ENCODE measurements around the gene DPF3.
A peak's percentile ranks its signal among the peaks of the same experiment; 100 is the strongest.

DPF3 gene

DNA sequence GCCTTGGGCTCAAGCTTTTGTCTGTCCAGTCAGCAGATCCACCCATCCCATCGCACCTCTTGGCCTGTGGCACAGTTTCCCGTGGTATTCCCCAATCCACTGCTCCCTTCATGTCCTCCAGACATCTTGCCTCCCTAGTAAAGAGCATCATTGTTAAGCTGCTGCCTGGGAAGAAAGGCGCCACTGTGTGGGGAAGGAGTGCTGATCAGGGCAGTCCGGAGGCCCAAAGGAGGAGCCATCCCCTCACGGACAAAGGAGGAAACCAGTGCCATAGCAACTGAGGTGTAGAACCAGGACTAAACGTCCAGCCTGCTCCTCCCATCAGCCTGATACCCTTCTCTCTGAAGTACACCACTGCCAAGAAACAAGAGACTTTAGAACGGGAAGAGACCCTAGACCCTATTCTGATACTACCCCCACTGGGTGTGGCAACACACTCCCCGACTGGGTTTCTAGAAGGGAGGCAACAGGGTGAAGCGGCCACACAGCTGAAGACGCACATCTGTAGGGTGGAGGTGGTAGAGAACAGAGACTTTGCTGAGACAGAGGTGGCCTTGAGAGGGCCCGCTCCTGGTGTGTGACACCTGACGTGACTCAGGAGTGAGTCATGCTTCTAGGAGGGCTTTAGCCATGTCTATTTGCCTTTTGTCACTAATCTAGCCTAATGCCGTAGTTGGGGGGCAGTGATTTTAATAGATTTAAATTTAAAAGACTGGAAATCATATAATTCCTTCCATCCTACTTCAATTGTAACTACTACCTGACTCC, 185.0 kb downstream of the DPF3 start:
- H2BK15ac ChIP-seq (ENCODE audit: low read length), result no peak overlapping the region
- H3K9me3 ChIP-seq (replicated peaks in 1 of 2; ENCODE audit: control insufficient read depth in 2 of 2, insufficient read depth in 1 of 2, low read depth in 1 of 2, low read length in 2 of 2), result no peaks in the 10 kb centered on the region
- WGBS, 2 donors (ENCODE audit: extremely low coverage in 2 of 2, insufficient read length in 2 of 2, insufficient replicate concordance in 1 of 2), result no CpG with 5 or more reads among the region's 13 CpGs
- no peak overlapping the region for H2AK5ac ChIP-seq (ENCODE audit: low read depth, low read length)
- no peak overlapping the region for H3K4me2 ChIP-seq (ENCODE audit: insufficient read depth, low read length, poor library complexity, severe bottlenecking)
- DNase-seq (ENCODE audit: low spot score), result peak; percentile 32
- peak overlapping the region; percentile 20 for H3K18ac ChIP-seq (ENCODE audit: low read length)
- H3K79me1 ChIP-seq (ENCODE audit: low read depth, low read length), result no peaks in the 10 kb centered on the region
- no peak overlapping the region for H2BK120ac ChIP-seq (ENCODE audit: low read depth, low read length)
- H3K36me3 ChIP-seq (replicated peaks in 1 of 2; ENCODE audit: control insufficient read depth in 2 of 2, insufficient read depth in 2 of 2, low read length in 2 of 2), result no peaks in the 10 kb centered on the region
- no peak overlapping the region for H4K91ac ChIP-seq (ENCODE audit: low read depth, low read length, poor library complexity)
- peak overlapping the region; percentile 63 for H2AFZ ChIP-seq (ENCODE audit: low read length)
- no peak overlapping the region for H2BK12ac ChIP-seq (ENCODE audit: low read length)
- no peaks in the 10 kb centered on the region for H3K27me3 ChIP-seq (ENCODE audit: control insufficient read depth in 3 of 3, insufficient read depth in 3 of 3, low read depth in 1 of 3, low read length in 3 of 3)
- no peak overlapping the region for H3K27ac ChIP-seq (replicated peaks; ENCODE audit: low read length)
- no peak overlapping the region for H3K4ac ChIP-seq (ENCODE audit: low read length)
- H3K9ac ChIP-seq (ENCODE audit: low read depth, low read length, poor library complexity), result no peak overlapping the region
- H3K23ac ChIP-seq (ENCODE audit: low read depth, low read length, poor library complexity), result no peak overlapping the region
- no peak overlapping the region for H3K14ac ChIP-seq (ENCODE audit: low read length)
- H2BK5ac ChIP-seq (ENCODE audit: low read length), result no peak overlapping the region
- no peak overlapping the region for H3K4me3 ChIP-seq (ENCODE audit: low read length in 2 of 2)
- peaks cover 0 to 10% of the 10 kb centered on the region in 2 donors for H3K4me1 ChIP-seq (ENCODE audit: control insufficient read depth in 2 of 2, insufficient read depth in 1 of 2, low read depth in 1 of 2, low read length in 2 of 2)
- H4K8ac ChIP-seq (ENCODE audit: low read depth, low read length), result no peak overlapping the region

DNA sequence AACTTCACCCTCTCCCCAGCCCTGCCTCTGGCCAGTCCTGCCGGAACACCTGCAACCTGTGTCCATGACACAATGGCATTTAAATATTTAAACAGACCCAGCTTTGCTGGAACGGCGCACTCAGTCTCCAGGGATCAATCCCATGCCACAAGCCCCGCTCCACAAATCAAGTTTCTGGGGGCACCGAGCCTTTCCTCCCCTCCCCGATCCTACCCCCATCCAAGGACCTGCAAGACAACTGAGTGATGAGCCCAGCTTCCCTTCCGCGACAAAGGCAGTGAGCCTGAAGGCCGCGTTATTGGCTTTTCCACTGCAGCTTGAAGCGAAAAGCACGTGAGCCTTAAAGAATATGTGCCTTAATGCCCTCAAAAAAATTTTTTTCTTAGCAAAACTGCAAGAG, 185.7 kb downstream of the DPF3 start:
- no CpG with 5 or more reads among the region's 12 CpGs for WGBS, 2 donors (ENCODE audit: extremely low coverage in 2 of 2, insufficient read length in 2 of 2, insufficient replicate concordance in 1 of 2)
- Histone ChIP-seq H2BK15ac (ENCODE audit: low read length) (no peak overlapping the region), H3K79me1 (ENCODE audit: low read depth, low read length) (no peaks in the 10 kb centered on the region)

DNA sequence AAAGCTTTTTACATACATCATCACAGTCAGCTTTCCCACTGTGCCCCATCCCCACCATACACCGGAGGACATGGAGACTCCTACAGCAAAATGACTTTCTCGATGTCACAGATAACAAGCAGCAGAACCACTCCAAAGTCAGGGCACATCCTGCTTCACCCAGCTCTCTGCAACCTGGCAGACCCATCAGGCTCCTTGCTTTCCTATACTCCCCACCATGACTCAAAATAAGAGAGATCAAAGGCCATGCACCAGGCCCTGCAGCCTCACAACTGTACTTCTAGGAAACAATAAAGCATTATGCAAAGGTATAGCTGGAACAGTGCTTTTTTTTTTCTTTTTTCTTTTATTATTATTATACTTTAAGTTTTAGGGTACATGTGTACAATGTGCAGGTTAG, 187.4 kb downstream of the DPF3 start:
- no peak for DNase-seq (ENCODE audit: low spot score)
- Histone ChIP-seq H3K4me1 (ENCODE audit: control insufficient read depth in 2 of 2, insufficient read depth in 1 of 2, low read depth in 1 of 2, low read length in 2 of 2) (peaks cover 0 to 10% of the 10 kb centered on the region in 2 donors), H3K23ac (ENCODE audit: low read depth, low read length, poor library complexity) (no peak overlapping the region), H2BK120ac (ENCODE audit: low read depth, low read length) (no peak overlapping the region), H2BK12ac (ENCODE audit: low read length) (no peak overlapping the region), H3K79me1 (ENCODE audit: low read depth, low read length) (no peaks in the 10 kb centered on the region), H3K27me3 (ENCODE audit: control insufficient read depth in 3 of 3, insufficient read depth in 3 of 3, low read depth in 1 of 3, low read length in 3 of 3) (peaks cover 0 to 5% (median 0%) of the 10 kb centered on the region in 3 experiments), H2AK5ac (ENCODE audit: low read depth, low read length) (no peak overlapping the region), H3K18ac (ENCODE audit: low read length) (no peak overlapping the region), H3K4me2 (ENCODE audit: insufficient read depth, low read length, poor library complexity, severe bottlenecking) (no peak overlapping the region), H3K36me3 (replicated peaks in 1 of 2; ENCODE audit: control insufficient read depth in 2 of 2, insufficient read depth in 2 of 2, low read length in 2 of 2) (no peaks in the 10 kb centered on the region), H3K9ac (ENCODE audit: low read depth, low read length, poor library complexity) (no peak overlapping the region), H4K91ac (ENCODE audit: low read depth, low read length, poor library complexity) (no peak overlapping the region), H3K9me3 (replicated peaks in 1 of 2; ENCODE audit: control insufficient read depth in 2 of 2, insufficient read depth in 1 of 2, low read depth in 1 of 2, low read length in 2 of 2) (no peaks in the 10 kb centered on the region), H2BK15ac (ENCODE audit: low read length) (no peak overlapping the region), H2AFZ (ENCODE audit: low read length) (no peak overlapping the region), H3K27ac (replicated peaks; ENCODE audit: low read length) (no peak overlapping the region), H2BK5ac (ENCODE audit: low read length) (no peak overlapping the region), H3K4ac (ENCODE audit: low read length) (no peak overlapping the region), H3K4me3 (ENCODE audit: low read length in 2 of 2) (no peak overlapping the region), H3K14ac (ENCODE audit: low read length) (no peak overlapping the region), H4K8ac (ENCODE audit: low read depth, low read length) (no peak overlapping the region)
- WGBS, 2 donors (ENCODE audit: extremely low coverage in 2 of 2, insufficient read length in 2 of 2, insufficient replicate concordance in 1 of 2), result no CpG with 5 or more reads among the region's 2 CpGs

More for the DNA sequence above, 185.7 kb downstream of the DPF3 start:
- Histone ChIP-seq H4K8ac (ENCODE audit: low read depth, low read length) (no peak overlapping the region), H4K91ac (ENCODE audit: low read depth, low read length, poor library complexity) (no peak overlapping the region), H3K4me3 (ENCODE audit: low read length in 2 of 2) (no peak overlapping the region), H2BK5ac (ENCODE audit: low read length) (no peak overlapping the region), H3K27me3 (ENCODE audit: control insufficient read depth in 3 of 3, insufficient read depth in 3 of 3, low read depth in 1 of 3, low read length in 3 of 3) (no peaks in the 10 kb centered on the region), H3K9me3 (replicated peaks in 1 of 2; ENCODE audit: control insufficient read depth in 2 of 2, insufficient read depth in 1 of 2, low read depth in 1 of 2, low read length in 2 of 2) (no peaks in the 10 kb centered on the region), H3K36me3 (replicated peaks in 1 of 2; ENCODE audit: control insufficient read depth in 2 of 2, insufficient read depth in 2 of 2, low read length in 2 of 2) (no peaks in the 10 kb centered on the region), H3K9ac (ENCODE audit: low read depth, low read length, poor library complexity) (no peak overlapping the region), H2BK12ac (ENCODE audit: low read length) (no peak overlapping the region), H3K14ac (ENCODE audit: low read length) (no peak overlapping the region), H2BK120ac (ENCODE audit: low read depth, low read length) (no peak overlapping the region), H3K27ac (replicated peaks; ENCODE audit: low read length) (no peak overlapping the region), H3K18ac (ENCODE audit: low read length) (peak overlapping the region; percentile 69), H3K4me1 (ENCODE audit: control insufficient read depth in 2 of 2, insufficient read depth in 1 of 2, low read depth in 1 of 2, low read length in 2 of 2) (peaks cover 0 to 10% of the 10 kb centered on the region in 2 donors), H3K4ac (ENCODE audit: low read length) (no peak overlapping the region), H2AK5ac (ENCODE audit: low read depth, low read length) (no peak overlapping the region), H3K23ac (ENCODE audit: low read depth, low read length, poor library complexity) (no peak overlapping the region), H3K4me2 (ENCODE audit: insufficient read depth, low read length, poor library complexity, severe bottlenecking) (no peak overlapping the region), H2AFZ (ENCODE audit: low read length) (peak overlapping the region; percentile 63)
- DNase-seq (ENCODE audit: low spot score), result no peak

- H3K23ac ChIP-seq (ENCODE audit: low read depth, low read length, poor library complexity), result no peak overlapping the region
- no peak overlapping the region for H2AFZ ChIP-seq (ENCODE audit: low read length)
- no peak for DNase-seq (ENCODE audit: low spot score)
- no peak overlapping the region for H4K8ac ChIP-seq (ENCODE audit: low read depth, low read length)
- no peaks in the 10 kb centered on the region for H3K79me1 ChIP-seq (ENCODE audit: low read depth, low read length)
- H2BK5ac ChIP-seq (ENCODE audit: low read length), result no peak overlapping the region
- no peak overlapping the region for H3K4me2 ChIP-seq (ENCODE audit: insufficient read depth, low read length, poor library complexity, severe bottlenecking)
- no peak overlapping the region for H3K18ac ChIP-seq (ENCODE audit: low read length)
- no CpG with 5 or more reads among the region's 3 CpGs for WGBS, 2 donors (ENCODE audit: extremely low coverage in 2 of 2, insufficient read length in 2 of 2, insufficient replicate concordance in 1 of 2)
- no peaks in the 10 kb centered on the region for H3K9me3 ChIP-seq (replicated peaks in 1 of 2; ENCODE audit: control insufficient read depth in 2 of 2, insufficient read depth in 1 of 2, low read depth in 1 of 2, low read length in 2 of 2)
- H3K14ac ChIP-seq (ENCODE audit: low read length), result no peak overlapping the region
- no peak overlapping the region for H3K4ac ChIP-seq (ENCODE audit: low read length)
- H4K91ac ChIP-seq (ENCODE audit: low read depth, low read length, poor library complexity), result no peak overlapping the region
- H3K27me3 ChIP-seq (ENCODE audit: control insufficient read depth in 3 of 3, insufficient read depth in 3 of 3, low read depth in 1 of 3, low read length in 3 of 3), result peaks cover 0 to 12% (median 0%) of the 10 kb centered on the region in 3 experiments
- H2BK12ac ChIP-seq (ENCODE audit: low read length), result no peak overlapping the region
- H3K4me3 ChIP-seq (ENCODE audit: low read length in 2 of 2), result no peak overlapping the region
- H2BK120ac ChIP-seq (ENCODE audit: low read depth, low read length), result no peak overlapping the region
- no peak overlapping the region for H3K27ac ChIP-seq (replicated peaks; ENCODE audit: low read length)
- no peaks in the 10 kb centered on the region for H3K36me3 ChIP-seq (replicated peaks in 1 of 2; ENCODE audit: control insufficient read depth in 2 of 2, insufficient read depth in 2 of 2, low read length in 2 of 2)
- H3K9ac ChIP-seq (ENCODE audit: low read depth, low read length, poor library complexity), result no peak overlapping the region
- H2AK5ac ChIP-seq (ENCODE audit: low read depth, low read length), result no peak overlapping the region
- peaks cover 2 to 15% of the 10 kb centered on the region in 2 donors for H3K4me1 ChIP-seq (ENCODE audit: control insufficient read depth in 2 of 2, insufficient read depth in 1 of 2, low read depth in 1 of 2, low read length in 2 of 2)
- H2BK15ac ChIP-seq (ENCODE audit: low read length), result no peak overlapping the region
Observed at GRCh38 chr14:72704502-72704901, 189.4 kb downstream of the DPF3 start.

Measured in neuronal stem cell (in vitro differentiated cells).